GM18868 (cell line): ENCODE measurements around the gene PSMD10.

Experiments used
- ATAC-seq: cut with Tn5 transposase; IDR thresholded peaks from one replicate; pipeline ENCODE4 v1.9.1; 2021; ENCODE audit warnings: mild to moderate bottlenecking, moderate library complexity; ENCODE audit not compliant: unreplicated experiment

The PSMD10 gene

DNA sequence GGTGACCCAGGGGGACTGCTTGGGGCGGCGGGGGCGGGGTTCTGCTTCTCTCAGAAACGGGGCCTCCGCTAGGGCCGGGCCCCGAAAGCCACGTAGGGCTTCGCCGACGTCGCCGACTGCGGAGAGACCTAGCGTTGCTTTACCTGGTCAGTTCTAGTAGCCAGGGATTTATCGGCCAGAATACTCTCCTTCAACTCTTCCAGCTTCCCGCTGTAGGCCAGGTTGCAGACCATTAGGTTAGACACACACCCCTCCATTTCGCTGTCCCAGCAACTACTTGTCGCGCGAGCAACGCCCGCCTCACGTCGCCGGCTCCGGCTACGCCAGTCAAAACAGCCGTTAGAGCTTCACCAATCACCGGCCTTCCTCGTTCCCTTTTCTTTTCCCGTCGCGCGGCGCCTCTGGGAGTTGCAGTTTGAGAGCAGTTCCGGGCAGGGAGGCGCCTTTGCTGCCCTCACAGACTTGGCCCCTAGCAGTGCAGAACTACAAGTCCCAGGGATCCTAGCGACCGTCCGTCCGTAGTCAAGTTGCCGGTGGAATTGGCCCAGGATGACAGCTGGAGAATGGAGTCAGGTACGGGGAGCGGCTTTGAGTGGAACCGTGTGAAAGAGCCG is at the start of gene PSMD10, which contains the start of gene ATG4A:
TSS of gene PSMD10 (minus strand) at position 279 of the 614 bp plus-strand sequence. CDS start at position 257, 22 bp downstream.
TSS of gene ATG4A (plus strand) at position 515 of the 614 bp plus-strand sequence. CDS start at position 564, 49 bp downstream.
- peak; percentile 96 for ATAC-seq

- no peak for ATAC-seq
These were observed 47.7 kb upstream of the PSMD10 start for GRCh38 chrX:108138814-108139702.

DNA sequence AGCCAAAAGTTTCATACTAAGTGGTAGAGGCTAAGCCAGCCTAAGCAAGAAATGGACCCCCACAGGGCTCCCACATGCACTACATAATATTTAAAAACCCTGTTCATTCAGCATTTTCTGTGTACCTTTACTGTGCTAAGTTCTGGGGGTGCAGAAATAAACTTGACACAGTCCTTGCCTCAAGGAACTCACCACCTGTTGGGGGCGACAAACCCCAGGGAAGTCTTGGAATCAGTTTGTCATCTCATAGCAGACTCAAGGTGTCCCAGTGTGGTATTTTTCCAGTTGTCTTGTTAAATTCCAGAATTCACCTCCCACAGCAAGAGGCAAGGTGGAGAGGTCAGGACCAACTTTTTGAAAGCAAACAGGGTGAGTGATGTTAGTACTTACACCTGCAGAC is 43.4 kb upstream of the PSMD10 start:
- ATAC-seq: no peak

- no peak for ATAC-seq
These were observed 41.5 kb upstream of the PSMD10 start for GRCh38 chrX:108132876-108133275.

- no peak for ATAC-seq
These were observed 40.7 kb upstream of the PSMD10 start for GRCh38 chrX:108132034-108132433.

DNA sequence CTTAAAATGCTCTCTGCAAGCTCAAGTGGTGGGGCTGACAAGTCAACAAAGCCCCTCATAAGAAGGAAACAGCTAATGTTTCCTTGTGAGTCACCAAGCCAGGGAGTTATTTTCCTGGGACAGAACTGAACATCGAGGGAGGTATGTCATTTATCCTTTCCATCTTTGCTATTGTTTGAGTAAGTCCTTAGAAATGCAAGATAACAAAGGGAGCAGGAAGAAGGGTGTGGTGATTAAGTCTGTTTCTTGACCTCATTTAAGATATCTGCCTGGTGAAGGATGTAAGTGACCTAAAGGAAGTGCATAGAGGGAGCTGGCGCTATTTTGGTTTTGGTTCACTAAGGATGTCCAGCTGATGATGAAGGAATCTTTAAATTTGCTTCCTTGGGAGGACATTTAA is 40.1 kb upstream of the PSMD10 start:
- no peak for ATAC-seq

DNA sequence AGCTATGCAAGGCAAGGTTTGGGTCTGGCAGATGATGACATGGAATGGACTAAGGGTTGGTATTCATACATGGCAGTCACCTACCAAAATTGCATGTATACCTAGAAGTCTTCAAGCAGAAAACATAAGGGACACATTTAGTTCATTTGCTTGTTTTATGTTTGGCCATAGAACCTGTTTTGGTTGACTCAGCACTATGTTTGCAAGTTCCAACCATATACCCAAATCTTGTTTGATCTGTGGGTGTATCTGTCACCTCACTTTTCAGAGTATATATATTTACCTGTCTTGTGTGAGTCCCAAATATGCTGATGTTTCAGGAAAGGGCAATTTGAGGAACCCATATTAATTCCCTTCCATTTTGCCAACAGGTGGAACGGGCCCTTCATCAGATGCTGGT is 39.5 kb upstream of the PSMD10 start:
- no peak for ATAC-seq

GRCh38 chrX:108127152-108127551 is 35.8 kb upstream of the PSMD10 start:
- no peak for ATAC-seq

DNA sequence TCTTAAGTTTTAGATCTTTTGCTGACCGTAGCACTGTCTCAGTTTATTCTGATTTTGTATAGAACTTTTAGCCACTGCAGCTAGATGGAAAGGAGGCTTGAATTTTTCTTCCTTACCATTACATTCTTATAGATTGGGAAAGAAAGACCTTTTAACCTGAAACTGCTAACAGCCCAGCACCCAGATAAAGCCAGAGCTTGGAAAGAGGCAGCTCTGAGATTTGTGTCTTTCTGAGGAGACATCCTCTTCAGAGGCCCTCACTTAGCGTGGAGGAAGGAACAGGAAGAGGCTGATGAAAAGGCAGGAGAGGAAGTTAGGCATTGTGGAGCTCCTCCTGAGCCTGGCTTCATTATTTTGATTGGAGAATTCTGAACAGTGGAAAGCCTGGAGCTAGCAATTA is 35.3 kb upstream of the PSMD10 start:
- ATAC-seq: no peak

GRCh38 chrX:108123591-108124366 is 32.4 kb upstream of the PSMD10 start:
- ATAC-seq: no peak

- ATAC-seq: no peak
These were observed 31.4 kb upstream of the PSMD10 start for GRCh38 chrX:108122748-108123147.

- no peak for ATAC-seq
These were observed 29.9 kb upstream of the PSMD10 start for GRCh38 chrX:108121291-108121690.

- ATAC-seq: no peak
These were observed 26.6 kb upstream of the PSMD10 start for GRCh38 chrX:108117988-108118387.

GRCh38 chrX:108114541-108114940 is 23.2 kb upstream of the PSMD10 start:
- ATAC-seq: no peak

GRCh38 chrX:108105473-108105872 is 14.1 kb upstream of the PSMD10 start:
- no peak for ATAC-seq

- ATAC-seq: no peak
These were observed 6.0 kb upstream of the PSMD10 start for GRCh38 chrX:108097380-108097779.

GRCh38 chrX:108091878-108092291 is 543 bp upstream of the PSMD10 start:
- peak; percentile 30 for ATAC-seq

DNA sequence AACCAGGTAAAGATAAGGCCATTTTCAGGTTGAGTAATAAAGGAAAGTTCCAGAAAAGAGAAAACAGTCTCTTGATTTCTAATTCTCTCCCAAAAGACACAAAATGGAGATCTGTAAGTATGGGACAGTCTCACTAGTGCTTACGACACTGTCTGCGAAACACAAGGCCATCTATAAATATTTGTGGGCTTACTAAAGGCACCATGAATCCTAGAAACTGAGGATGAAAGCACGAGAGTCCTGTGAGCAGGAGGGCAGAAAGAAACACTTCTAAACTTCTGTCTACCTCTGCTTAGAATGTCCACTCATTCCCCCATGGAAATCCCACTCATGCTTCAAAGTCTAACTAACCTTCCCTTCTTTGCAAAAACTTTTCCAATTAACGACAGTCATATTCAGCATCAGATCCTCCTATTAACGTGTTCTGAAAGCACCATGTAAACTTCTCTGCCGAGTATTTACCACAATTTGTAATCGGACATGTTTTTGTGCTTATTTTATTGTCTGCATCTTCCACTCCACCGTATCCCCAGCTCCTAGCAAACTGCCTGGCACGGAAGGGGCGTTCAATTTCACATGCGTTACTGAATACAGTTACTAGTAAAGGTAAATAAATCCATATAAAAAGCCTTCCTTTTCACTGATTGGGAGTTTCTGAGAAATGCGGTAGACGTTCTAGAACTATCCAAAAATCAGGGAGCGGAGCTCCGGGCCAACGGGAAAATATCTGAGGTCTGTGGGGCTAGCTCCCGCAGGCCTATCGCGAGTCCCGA is 665 bp downstream of the PSMD10 start:
- peak; percentile 0 for ATAC-seq

DNA sequence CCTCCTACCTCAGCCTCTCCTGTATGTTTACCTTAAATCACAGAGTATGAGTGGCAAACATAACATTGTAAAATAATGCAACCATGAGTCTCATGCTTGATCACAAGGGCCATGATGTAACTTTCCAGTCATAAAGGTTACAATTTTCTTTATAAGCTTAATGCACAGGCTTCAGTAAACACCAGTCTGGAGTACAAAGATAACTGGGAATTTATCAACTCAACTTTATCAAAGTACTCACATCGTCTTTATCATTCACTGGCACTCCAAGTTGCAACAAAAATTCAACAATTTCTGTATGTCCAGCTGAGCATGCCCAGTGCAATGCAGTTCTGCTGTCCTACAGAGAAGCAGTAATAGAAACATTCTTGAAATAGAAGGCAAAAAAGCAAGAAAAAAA is 2.8 kb downstream of the PSMD10 start:
- no peak for ATAC-seq

DNA sequence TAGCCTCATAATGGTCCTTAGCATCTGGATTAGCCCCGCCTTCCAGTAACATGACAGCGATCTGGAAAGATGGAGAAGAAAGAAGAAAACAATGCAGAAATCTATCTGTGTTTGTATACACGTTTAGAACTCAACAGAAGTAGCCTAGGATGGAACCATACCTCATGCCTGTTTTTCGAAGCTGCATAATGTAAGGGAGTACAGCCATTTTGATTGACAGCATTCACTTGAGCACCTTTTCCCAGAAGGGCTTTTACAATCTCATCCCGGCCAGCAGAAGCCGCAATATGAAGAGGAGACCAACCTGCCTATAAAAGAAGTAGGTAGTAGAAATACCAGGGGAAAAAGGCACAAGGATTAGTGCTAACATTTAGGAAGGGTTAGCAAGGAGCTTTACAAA is 3.5 kb downstream of the PSMD10 start:
- ATAC-seq: no peak

GRCh38 chrX:108081110-108081509 is 10.2 kb downstream of the PSMD10 start:
- no peak for ATAC-seq
